Measurements from ENCODE around the gene INS. TPM values are rescaled to one million over a fixed set of nuclear protein-coding genes. Genes with fewer than 3 reads are reported as not detected.

INS gene
- total and polyA plus RNA-seq, 2 of the 13 experiments (the other 11 are each of a cell fraction or from before 2014, with no cell fraction given) = not detected

DNA sequence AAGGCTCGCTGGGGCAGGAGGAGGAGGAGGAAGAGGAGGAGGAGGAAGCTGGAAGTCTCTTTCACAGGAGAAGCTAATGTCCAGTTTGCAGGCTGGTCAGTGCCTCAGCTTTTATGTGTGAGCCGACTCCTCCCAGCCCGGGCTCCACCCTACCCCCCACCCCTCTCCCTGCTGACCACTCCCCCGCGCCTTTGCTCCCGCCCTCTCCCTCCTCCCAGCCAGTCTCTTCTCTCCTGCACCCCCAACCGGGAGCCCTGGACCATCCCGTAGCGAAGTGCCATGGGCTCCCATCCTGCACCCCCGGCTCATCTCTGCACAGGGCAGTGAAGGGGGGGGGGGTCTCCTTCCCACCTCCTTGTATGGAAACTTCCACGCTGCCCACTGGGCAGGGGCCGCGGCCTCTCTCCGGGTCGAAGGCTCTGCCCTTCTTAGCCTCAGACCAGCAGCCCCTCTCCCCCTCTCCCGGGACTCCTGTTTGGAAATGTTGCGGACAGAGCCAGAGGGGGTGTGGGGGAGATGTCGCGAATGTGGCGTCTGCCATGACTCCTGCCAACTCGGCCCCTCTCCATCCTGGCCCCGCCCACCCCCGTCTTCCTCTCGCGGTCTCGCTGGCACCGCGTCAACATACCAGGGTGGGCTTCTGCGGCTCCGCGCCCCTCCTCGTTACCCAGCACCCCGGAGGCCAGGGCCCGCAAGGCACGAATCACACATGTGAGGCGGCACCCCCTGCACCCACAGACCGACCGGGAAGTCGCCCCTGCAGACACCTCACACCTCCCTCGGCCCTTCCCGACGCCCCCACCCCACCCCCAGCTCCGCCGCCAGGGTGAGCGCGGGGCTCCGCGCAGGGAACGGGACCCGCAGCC is 23.6 kb downstream of the INS start (continued):
- no peak for TF ChIP-seq KLF9 (CRISPR knock-in tag; IDR thresholded peaks at IDR 0.05; ENCODE audit: low read depth)
- TF ChIP-seq, protein P1, sequence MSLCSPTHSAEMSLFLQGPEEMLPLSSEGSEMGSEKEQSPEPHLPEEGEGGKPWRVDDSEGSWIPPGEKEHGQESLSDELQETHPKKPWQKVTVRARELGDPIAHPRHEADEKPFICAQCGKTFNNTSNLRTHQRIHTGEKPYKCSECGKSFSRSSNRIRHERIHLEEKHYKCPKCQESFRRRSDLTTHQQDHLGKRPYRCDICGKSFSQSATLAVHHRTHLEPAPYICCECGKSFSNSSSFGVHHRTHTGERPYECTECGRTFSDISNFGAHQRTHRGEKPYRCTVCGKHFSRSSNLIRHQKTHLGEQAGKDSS (CRISPR knock-in tag; IDR thresholded peaks at IDR 0.05; ENCODE audit: borderline replicate concordance, low read depth) = peak; percentile 13; the same call in 1 of the 2 replicates
- TF ChIP-seq RFXANK (CRISPR knock-in tag; IDR thresholded peaks at IDR 0.05) = no peak
- TF ChIP-seq PHF5A (CRISPR knock-in tag; IDR thresholded peaks at IDR 0.05; ENCODE audit: low read depth, unreplicated experiment) = peak; percentile 22
- TF ChIP-seq, protein P2, sequence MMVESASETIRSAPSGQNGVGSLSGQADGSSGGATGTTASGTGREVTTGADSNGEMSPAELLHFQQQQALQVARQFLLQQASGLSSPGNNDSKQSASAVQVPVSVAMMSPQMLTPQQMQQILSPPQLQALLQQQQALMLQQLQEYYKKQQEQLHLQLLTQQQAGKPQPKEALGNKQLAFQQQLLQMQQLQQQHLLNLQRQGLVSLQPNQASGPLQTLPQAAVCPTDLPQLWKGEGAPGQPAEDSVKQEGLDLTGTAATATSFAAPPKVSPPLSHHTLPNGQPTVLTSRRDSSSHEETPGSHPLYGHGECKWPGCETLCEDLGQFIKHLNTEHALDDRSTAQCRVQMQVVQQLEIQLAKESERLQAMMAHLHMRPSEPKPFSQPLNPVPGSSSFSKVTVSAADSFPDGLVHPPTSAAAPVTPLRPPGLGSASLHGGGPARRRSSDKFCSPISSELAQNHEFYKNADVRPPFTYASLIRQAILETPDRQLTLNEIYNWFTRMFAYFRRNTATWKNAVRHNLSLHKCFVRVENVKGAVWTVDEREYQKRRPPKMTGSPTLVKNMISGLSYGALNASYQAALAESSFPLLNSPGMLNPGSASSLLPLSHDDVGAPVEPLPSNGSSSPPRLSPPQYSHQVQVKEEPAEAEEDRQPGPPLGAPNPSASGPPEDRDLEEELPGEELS (CRISPR knock-in tag; IDR thresholded peaks at IDR 0.05) = no peak
- TF ChIP-seq ZMYM4 (CRISPR knock-in tag; IDR thresholded peaks at IDR 0.05) = peak; percentile 62
- no peak for TF ChIP-seq MATR3 (CRISPR knock-in tag; IDR thresholded peaks at IDR 0.05)
- TF ChIP-seq, protein P3, sequence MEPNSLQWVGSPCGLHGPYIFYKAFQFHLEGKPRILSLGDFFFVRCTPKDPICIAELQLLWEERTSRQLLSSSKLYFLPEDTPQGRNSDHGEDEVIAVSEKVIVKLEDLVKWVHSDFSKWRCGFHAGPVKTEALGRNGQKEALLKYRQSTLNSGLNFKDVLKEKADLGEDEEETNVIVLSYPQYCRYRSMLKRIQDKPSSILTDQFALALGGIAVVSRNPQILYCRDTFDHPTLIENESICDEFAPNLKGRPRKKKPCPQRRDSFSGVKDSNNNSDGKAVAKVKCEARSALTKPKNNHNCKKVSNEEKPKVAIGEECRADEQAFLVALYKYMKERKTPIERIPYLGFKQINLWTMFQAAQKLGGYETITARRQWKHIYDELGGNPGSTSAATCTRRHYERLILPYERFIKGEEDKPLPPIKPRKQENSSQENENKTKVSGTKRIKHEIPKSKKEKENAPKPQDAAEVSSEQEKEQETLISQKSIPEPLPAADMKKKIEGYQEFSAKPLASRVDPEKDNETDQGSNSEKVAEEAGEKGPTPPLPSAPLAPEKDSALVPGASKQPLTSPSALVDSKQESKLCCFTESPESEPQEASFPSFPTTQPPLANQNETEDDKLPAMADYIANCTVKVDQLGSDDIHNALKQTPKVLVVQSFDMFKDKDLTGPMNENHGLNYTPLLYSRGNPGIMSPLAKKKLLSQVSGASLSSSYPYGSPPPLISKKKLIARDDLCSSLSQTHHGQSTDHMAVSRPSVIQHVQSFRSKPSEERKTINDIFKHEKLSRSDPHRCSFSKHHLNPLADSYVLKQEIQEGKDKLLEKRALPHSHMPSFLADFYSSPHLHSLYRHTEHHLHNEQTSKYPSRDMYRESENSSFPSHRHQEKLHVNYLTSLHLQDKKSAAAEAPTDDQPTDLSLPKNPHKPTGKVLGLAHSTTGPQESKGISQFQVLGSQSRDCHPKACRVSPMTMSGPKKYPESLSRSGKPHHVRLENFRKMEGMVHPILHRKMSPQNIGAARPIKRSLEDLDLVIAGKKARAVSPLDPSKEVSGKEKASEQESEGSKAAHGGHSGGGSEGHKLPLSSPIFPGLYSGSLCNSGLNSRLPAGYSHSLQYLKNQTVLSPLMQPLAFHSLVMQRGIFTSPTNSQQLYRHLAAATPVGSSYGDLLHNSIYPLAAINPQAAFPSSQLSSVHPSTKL (CRISPR knock-in tag; IDR thresholded peaks at IDR 0.05) = 0 out of 2 replicates have a peak, but pooled peaks have one; percentile 13
- TF ChIP-seq PCBP1 (IDR thresholded peaks at IDR 0.05; ENCODE audit: borderline replicate concordance, low read depth, low read length) = peak; percentile 70; the same call in 1 of the 2 replicates
- TF ChIP-seq, protein P4, sequence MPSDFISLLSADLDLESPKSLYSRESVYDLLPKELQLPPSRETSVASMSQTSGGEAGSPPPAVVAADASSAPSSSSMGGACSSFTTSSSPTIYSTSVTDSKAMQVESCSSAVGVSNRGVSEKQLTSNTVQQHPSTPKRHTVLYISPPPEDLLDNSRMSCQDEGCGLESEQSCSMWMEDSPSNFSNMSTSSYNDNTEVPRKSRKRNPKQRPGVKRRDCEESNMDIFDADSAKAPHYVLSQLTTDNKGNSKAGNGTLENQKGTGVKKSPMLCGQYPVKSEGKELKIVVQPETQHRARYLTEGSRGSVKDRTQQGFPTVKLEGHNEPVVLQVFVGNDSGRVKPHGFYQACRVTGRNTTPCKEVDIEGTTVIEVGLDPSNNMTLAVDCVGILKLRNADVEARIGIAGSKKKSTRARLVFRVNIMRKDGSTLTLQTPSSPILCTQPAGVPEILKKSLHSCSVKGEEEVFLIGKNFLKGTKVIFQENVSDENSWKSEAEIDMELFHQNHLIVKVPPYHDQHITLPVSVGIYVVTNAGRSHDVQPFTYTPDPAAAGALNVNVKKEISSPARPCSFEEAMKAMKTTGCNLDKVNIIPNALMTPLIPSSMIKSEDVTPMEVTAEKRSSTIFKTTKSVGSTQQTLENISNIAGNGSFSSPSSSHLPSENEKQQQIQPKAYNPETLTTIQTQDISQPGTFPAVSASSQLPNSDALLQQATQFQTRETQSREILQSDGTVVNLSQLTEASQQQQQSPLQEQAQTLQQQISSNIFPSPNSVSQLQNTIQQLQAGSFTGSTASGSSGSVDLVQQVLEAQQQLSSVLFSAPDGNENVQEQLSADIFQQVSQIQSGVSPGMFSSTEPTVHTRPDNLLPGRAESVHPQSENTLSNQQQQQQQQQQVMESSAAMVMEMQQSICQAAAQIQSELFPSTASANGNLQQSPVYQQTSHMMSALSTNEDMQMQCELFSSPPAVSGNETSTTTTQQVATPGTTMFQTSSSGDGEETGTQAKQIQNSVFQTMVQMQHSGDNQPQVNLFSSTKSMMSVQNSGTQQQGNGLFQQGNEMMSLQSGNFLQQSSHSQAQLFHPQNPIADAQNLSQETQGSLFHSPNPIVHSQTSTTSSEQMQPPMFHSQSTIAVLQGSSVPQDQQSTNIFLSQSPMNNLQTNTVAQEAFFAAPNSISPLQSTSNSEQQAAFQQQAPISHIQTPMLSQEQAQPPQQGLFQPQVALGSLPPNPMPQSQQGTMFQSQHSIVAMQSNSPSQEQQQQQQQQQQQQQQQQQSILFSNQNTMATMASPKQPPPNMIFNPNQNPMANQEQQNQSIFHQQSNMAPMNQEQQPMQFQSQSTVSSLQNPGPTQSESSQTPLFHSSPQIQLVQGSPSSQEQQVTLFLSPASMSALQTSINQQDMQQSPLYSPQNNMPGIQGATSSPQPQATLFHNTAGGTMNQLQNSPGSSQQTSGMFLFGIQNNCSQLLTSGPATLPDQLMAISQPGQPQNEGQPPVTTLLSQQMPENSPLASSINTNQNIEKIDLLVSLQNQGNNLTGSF (CRISPR knock-in tag; IDR thresholded peaks at IDR 0.05) = no peak
- TF ChIP-seq ZNF136 (CRISPR knock-in tag; IDR thresholded peaks at IDR 0.05; ENCODE audit: low read depth) = no peak
- peak; percentile 14; the same call in 1 of the 2 replicates for TF ChIP-seq ZNF160 (CRISPR knock-in tag; IDR thresholded peaks at IDR 0.05)
- TF ChIP-seq ZNF10 (CRISPR knock-in tag; IDR thresholded peaks at IDR 0.05; ENCODE audit: borderline replicate concordance, low read depth) = no peak

Measured in HepG2 (cell line).